IMR-90 (cell line): ENCODE measurements around the gene SEMG2. TPM values are rescaled to one million over a fixed set of nuclear protein-coding genes. Genes with fewer than 3 reads are reported as not detected.

Experiments used
- ATAC-seq: fragments of 200-7000 bp; cut with Tn5 transposase; 2 replicates; pipeline ENCODE4 v1.9.1; 2020; ENCODE audit warnings: low read depth, mild to moderate bottlenecking, moderate library complexity
- BruUV-seq: library from RNA; stranded (reverse); fragments of 400-500 nt; replicated peaks from 2 replicates; lab custom pipeline; 2021; lab: Mats Ljungman, UMichigan
- CTCF ChIA-PET: fragments of 300-600 bp; formaldehyde crosslinking; extraction: SDS; loops from one replicate; lab custom pipeline; 2021; ENCODE audit warnings: antibody characterized with exemption; lab: Yijun Ruan, JAX
- POLR2A ChIA-PET: fragments of 300-600 bp; sonication (Branson Sonifier 250); formaldehyde crosslinking; loops from one replicate; lab custom pipeline; 2022; ENCODE audit warnings: antibody characterized with exemption; ENCODE audit not compliant: unreplicated experiment; lab: Charles Lee
- DNase-seq: peaks from one replicate; pipeline ENCODE4 v3.0.0; 2013
- H2AFZ ChIP-seq: replicated peaks from 2 replicates; pipeline ENCODE3; 2013; ENCODE audit warnings: low read length, mild to moderate bottlenecking; ENCODE audit not compliant: poor library complexity
- H2AK5ac ChIP-seq: 2 replicates; pipeline ENCODE4 v1.6.1; 2013; ENCODE audit warnings: low read depth, low read length, inconsistent platforms
- H2AK9ac ChIP-seq: replicated peaks from 2 replicates; pipeline ENCODE3; 2013; ENCODE audit warnings: mild to moderate bottlenecking, low read depth, low read length, moderate library complexity; ENCODE audit not compliant: poor library complexity
- H2BK120ac ChIP-seq: 2 replicates; pipeline ENCODE4 v1.6.1; 2013; ENCODE audit warnings: low read depth, low read length, inconsistent platforms
- H2BK15ac ChIP-seq: 3 replicates; pipeline ENCODE4 v1.6.1; 2013; ENCODE audit warnings: low read depth, low read length, inconsistent platforms
- H2BK20ac ChIP-seq: 2 replicates; pipeline ENCODE4 v1.6.1; 2013; ENCODE audit warnings: low read depth, mild to moderate bottlenecking, inconsistent platforms, low read length, moderate library complexity
- H2BK5ac ChIP-seq: 2 replicates; pipeline ENCODE4 v1.6.1; 2013; ENCODE audit warnings: mild to moderate bottlenecking, low read depth, low read length, inconsistent platforms; ENCODE audit not compliant: poor library complexity, severe bottlenecking
- H3K14ac ChIP-seq: replicated peaks from 2 replicates; pipeline ENCODE4 v1.6.1; 2013; ENCODE audit warnings: low read depth, low read length, inconsistent platforms
- H3K18ac ChIP-seq: 2 replicates; pipeline ENCODE4 v1.6.1; 2013; ENCODE audit warnings: low read depth, low read length, control low read depth
- H3K23ac ChIP-seq: 2 replicates; pipeline ENCODE4 v1.6.1; 2013; ENCODE audit warnings: low read depth, low read length, inconsistent platforms
- H3K27ac ChIP-seq: 2 replicates; pipeline ENCODE4 v1.5.1; 2013; ENCODE audit warnings: mild to moderate bottlenecking, control low read depth, low read length; ENCODE audit not compliant: insufficient read depth
- H3K27me3 ChIP-seq: 2 replicates; pipeline ENCODE4 v1.6.1; 2013; ENCODE audit warnings: low read length; ENCODE audit not compliant: control insufficient read depth, insufficient read depth
- H3K36me3 ChIP-seq: 2 replicates; pipeline ENCODE4 v1.6.1; 2013; ENCODE audit warnings: low read length, mixed read lengths; ENCODE audit not compliant: control insufficient read depth, insufficient read depth
- H3K4ac ChIP-seq: 2 replicates; pipeline ENCODE4 v1.6.1; 2013; ENCODE audit warnings: low read depth, low read length, inconsistent platforms
- H3K4me1 ChIP-seq: 2 replicates; pipeline ENCODE4 v1.6.1; 2013; ENCODE audit warnings: low read length, mixed read lengths; ENCODE audit not compliant: control insufficient read depth, insufficient read depth
- H3K4me2 ChIP-seq: 2 replicates; pipeline ENCODE4 v1.6.1; 2013; ENCODE audit warnings: low read depth, mild to moderate bottlenecking, control low read depth, low read length, moderate library complexity
- H3K4me3 ChIP-seq: 2 replicates; pipeline ENCODE4 v1.5.1; 2013; ENCODE audit warnings: low read depth, mild to moderate bottlenecking, control low read depth, low read length, moderate library complexity; ENCODE audit not compliant: insufficient read depth
- H3K56ac ChIP-seq: 2 replicates; pipeline ENCODE4 v1.6.1; 2013; ENCODE audit warnings: low read length, inconsistent platforms; ENCODE audit not compliant: insufficient read depth; ENCODE audit errors: extremely low read depth
- H3K79me1 ChIP-seq, 2 experiments: 2 replicates each; pipeline ENCODE4 v1.6.1; 2013; ENCODE audit warnings: low read length in 2 of 2, inconsistent platforms in 1 of 2, low read depth in 1 of 2
- H3K9ac ChIP-seq: 2 replicates; pipeline ENCODE4 v1.6.1; 2013; ENCODE audit warnings: low read depth, low read length, control low read depth
- H3K9me1 ChIP-seq: 2 replicates; pipeline ENCODE4 v1.6.1; 2013; ENCODE audit warnings: low read length, inconsistent platforms; ENCODE audit not compliant: insufficient read depth
- H3K9me3 ChIP-seq: 2 replicates; pipeline ENCODE4 v1.6.1; 2013; ENCODE audit warnings: low read length; ENCODE audit not compliant: control insufficient read depth, insufficient read depth
- H4K20me1 ChIP-seq: 2 replicates; pipeline ENCODE4 v1.6.1; 2013; ENCODE audit warnings: low read length, inconsistent platforms; ENCODE audit not compliant: insufficient read depth
- H4K5ac ChIP-seq: 2 replicates; pipeline ENCODE4 v1.6.1; 2013; ENCODE audit warnings: mild to moderate bottlenecking, low read depth, low read length, control low read depth
- H4K8ac ChIP-seq, 2 experiments: 2 replicates each; pipeline ENCODE4 v1.6.1; 2013; ENCODE audit warnings: low read depth in 2 of 2, low read length in 2 of 2, control low read depth in 1 of 2, inconsistent platforms in 1 of 2
- H4K91ac ChIP-seq: 2 replicates; pipeline ENCODE4 v1.6.1; 2013; ENCODE audit warnings: low read depth, low read length, inconsistent platforms; ENCODE audit not compliant: insufficient read depth
- CHD1 ChIP-seq: IDR thresholded peaks from 2 replicates; pipeline ENCODE4 v1.6.1; 2012; ENCODE audit warnings: low read depth, low read length, improper control_type of control experiment
- MAZ ChIP-seq: IDR thresholded peaks from 2 replicates; pipeline ENCODE4 v1.6.1; 2012; ENCODE audit warnings: low read depth, mild to moderate bottlenecking, low read length, improper control_type of control experiment, moderate library complexity, borderline replicate concordance
- RAD21 ChIP-seq: IDR thresholded peaks from 2 replicates; pipeline ENCODE4 v1.6.1; 2012; ENCODE audit warnings: low read length, improper control_type of control experiment
- WGBS, 2 experiments: methylation state at CpG; one replicate each; pipeline versions ENCODE4 v1.1.5 to v1.1.7; 2013; ENCODE audit warnings: missing lambda C conversion rate in 2 of 2; ENCODE audit not compliant: insufficient read length in 1 of 2; ENCODE audit errors: extremely low coverage in 2 of 2; 5-methylcytosine and 5-hydroxymethylcytosine counted together
- dilution Hi-C: fragments of 300-500 bp; cut with HindIII; formaldehyde crosslinking; loops from one replicate; pipeline ENCODE4 v1.14.3; 2018; ENCODE audit warnings: low sequenced_read_pairs; ENCODE audit not compliant: unreplicated experiment
- in situ Hi-C: fragments of 300-500 bp; cut with MboI; formaldehyde crosslinking; loops from 3 replicates; pipeline ENCODE4 v1.14.3; 2019; ENCODE audit warnings: low sequenced_read_pairs, inconsistent platforms, mixed read lengths
- intact Hi-C: fragments of 100-400 bp; cut with micrococcal nuclease; formaldehyde crosslinking; loops from 2 replicates; pipeline ENCODE4 v1.10.0; 2022
- polyA plus RNA-seq, 3 experiments: library from polyadenylated mRNA; depleted of rRNA; stranded (reverse); fragments of >200 nt; gene quantifications; 2 replicates each; pipeline ENCODE4 v1.2.3, GENCODE V29; 2012; ENCODE audit warnings: low replicate concordance in 1 of 3
- total RNA-seq: library from RNA; depleted of rRNA; stranded (reverse); fragments of >200 nt; gene quantifications from 2 replicates; pipeline ENCODE4 v1.2.3, GENCODE V29; 2012

SEMG2 gene
- total and polyA plus RNA-seq, 2 of the 4 experiments (the other 2 are of a cell fraction): not detected

- Histone ChIP-seq H3K14ac (no peak overlapping the region), H3K56ac (no peak overlapping the region), H2BK20ac (no peak overlapping the region), H3K9ac (no peak overlapping the region), H2BK15ac (no peak overlapping the region), H2AFZ (no peak overlapping the region), H3K4me1 (no peaks in the 10 kb centered on the region), H3K27me3 (peaks cover 7% of the 10 kb centered on the region), H3K4me2 (no peak overlapping the region), H3K79me1 (no peaks in the 10 kb centered on the region), H2BK120ac (no peak overlapping the region), H4K20me1 (no peaks in the 10 kb centered on the region), H3K23ac (no peak overlapping the region), H4K91ac (no peak overlapping the region), H3K18ac (no peak overlapping the region), H4K5ac (no peak overlapping the region), H3K4me3 (no peak overlapping the region), H4K8ac (no peak overlapping the region), H3K4ac (no peak overlapping the region), H2BK5ac (no peak overlapping the region), H3K36me3 (no peaks in the 10 kb centered on the region), H3K27ac (no peak overlapping the region), H3K9me1 (no peaks in the 10 kb centered on the region), H2AK9ac (no peak overlapping the region), H3K9me3 (no peaks in the 10 kb centered on the region), H2AK5ac (no peak overlapping the region)
- DNase-seq (no peak), ATAC-seq (no peak)
- WGBS, 2 experiments: no CpG with 5 or more reads among the region's 2 CpGs
- BruUV-seq: no TSS peak
- in situ Hi-C loops: no loop called here
- intact Hi-C loops: no loop called here
- ChIA-PET CTCF (interaction anchor here (0.6 kb wide), 1 partner anchor 95 kb away, joined by 3 read pairs; no protein-coding TSS in a partner anchor), POLR2A (no interaction called here)
- no peak for TF ChIP-seq RAD21
- no peak for TF ChIP-seq MAZ
- no peak for TF ChIP-seq CHD1
- dilution Hi-C loops: no loop called here
Measured at GRCh38 chr20:45258664-45259063, 37.5 kb downstream of the SEMG2 start.
